IPS-18a (cell line): ENCODE measurements around the gene XRCC4.
"Not testable (repeated sequence)": the region's sequence is repeated elsewhere in the genome, so short reads cannot be mapped to it uniquely, and the experiment has no call there.

Experiments used
- H3K27ac ChIP-seq: one replicate; pipeline ENCODE4 v1.5.1; 2013; ENCODE audit warnings: low read length
- H3K27me3 ChIP-seq: one replicate; pipeline ENCODE4 v1.6.1; 2013; ENCODE audit warnings: mild to moderate bottlenecking, low read length; ENCODE audit not compliant: control insufficient read depth, insufficient read depth
- H3K36me3 ChIP-seq: one replicate; pipeline ENCODE4 v1.6.1; 2013; ENCODE audit warnings: low read depth, low read length; ENCODE audit not compliant: control insufficient read depth
- H3K4me1 ChIP-seq: one replicate; pipeline ENCODE4 v1.6.1; 2013; ENCODE audit warnings: low read depth, low read length; ENCODE audit not compliant: control insufficient read depth
- H3K4me3 ChIP-seq: one replicate; pipeline ENCODE4 v1.5.1; 2013; ENCODE audit warnings: low read length
- H3K9ac ChIP-seq: one replicate; pipeline ENCODE4 v1.6.1; 2013; ENCODE audit warnings: mild to moderate bottlenecking, low read length, moderate library complexity
- H3K9me3 ChIP-seq: one replicate; pipeline ENCODE4 v1.6.1; 2013; ENCODE audit warnings: low read depth, low read length; ENCODE audit not compliant: control insufficient read depth

XRCC4 gene

GRCh38 chr5:83249156-83249555, 171.8 kb downstream of the XRCC4 start:
- Histone ChIP-seq H3K36me3 (no peaks in the 10 kb centered on the region), H3K4me3 (no peak overlapping the region), H3K27ac (no peak overlapping the region), H3K27me3 (no peaks in the 10 kb centered on the region), H3K9ac (no peak overlapping the region), H3K9me3 (no peaks in the 10 kb centered on the region), H3K4me1 (no peaks in the 10 kb centered on the region)

GRCh38 chr5:83251849-83252248, 174.5 kb downstream of the XRCC4 start:
- H3K36me3 ChIP-seq, result no peaks in the 10 kb centered on the region
- H3K27me3 ChIP-seq, result no peaks in the 10 kb centered on the region
- no peak overlapping the region for H3K4me3 ChIP-seq
- H3K27ac ChIP-seq, result no peak overlapping the region
- H3K9ac ChIP-seq, result no peak overlapping the region
- peaks cover 6% of the 10 kb centered on the region for H3K4me1 ChIP-seq
- no peaks in the 10 kb centered on the region for H3K9me3 ChIP-seq

GRCh38 chr5:83253720-83254119, 176.4 kb downstream of the XRCC4 start:
- Histone ChIP-seq H3K4me3 (no peak overlapping the region), H3K9me3 (no peaks in the 10 kb centered on the region), H3K9ac (no peak overlapping the region), H3K36me3 (no peaks in the 10 kb centered on the region), H3K4me1 (peaks cover 6% of the 10 kb centered on the region), H3K27me3 (no peaks in the 10 kb centered on the region), H3K27ac (no peak overlapping the region)

GRCh38 chr5:83255268-83255667, 177.9 kb downstream of the XRCC4 start:
- H3K27me3 ChIP-seq, result no peaks in the 10 kb centered on the region
- H3K9me3 ChIP-seq, result no peaks in the 10 kb centered on the region
- no peak overlapping the region for H3K4me3 ChIP-seq
- H3K36me3 ChIP-seq, result no peaks in the 10 kb centered on the region
- no peak overlapping the region for H3K27ac ChIP-seq
- no peak overlapping the region for H3K9ac ChIP-seq
- peaks cover 6% of the 10 kb centered on the region for H3K4me1 ChIP-seq

- Histone ChIP-seq H3K27ac (no peak overlapping the region), H3K4me1 (peaks cover 6% of the 10 kb centered on the region), H3K27me3 (no peaks in the 10 kb centered on the region), H3K4me3 (no peak overlapping the region), H3K36me3 (no peaks in the 10 kb centered on the region), H3K9me3 (no peaks in the 10 kb centered on the region), H3K9ac (no peak overlapping the region)
Observed at GRCh38 chr5:83256091-83256780, 178.9 kb downstream of the XRCC4 start.

GRCh38 chr5:83257684-83258083, 180.3 kb downstream of the XRCC4 start:
- not testable (repeated sequence) for H3K27me3 ChIP-seq, H3K9ac ChIP-seq, H3K27ac ChIP-seq, H3K9me3 ChIP-seq, H3K36me3 ChIP-seq, H3K4me3 ChIP-seq, H3K4me1 ChIP-seq

- Histone ChIP-seq H3K9ac (no peak overlapping the region), H3K4me3 (no peak overlapping the region), H3K27me3 (no peaks in the 10 kb centered on the region), H3K27ac (no peak overlapping the region), H3K9me3 (no peaks in the 10 kb centered on the region), H3K36me3 (no peaks in the 10 kb centered on the region), H3K4me1 (no peaks in the 10 kb centered on the region)
Observed at GRCh38 chr5:83265318-83265717, 188.0 kb downstream of the XRCC4 start.

GRCh38 chr5:83270311-83270710, 193.0 kb downstream of the XRCC4 start:
- H3K4me1 ChIP-seq, result no peaks in the 10 kb centered on the region
- H3K36me3 ChIP-seq, result no peaks in the 10 kb centered on the region
- no peaks in the 10 kb centered on the region for H3K9me3 ChIP-seq
- no peak overlapping the region for H3K4me3 ChIP-seq
- no peak overlapping the region for H3K9ac ChIP-seq
- no peak overlapping the region for H3K27ac ChIP-seq
- no peaks in the 10 kb centered on the region for H3K27me3 ChIP-seq

- Histone ChIP-seq H3K9ac (no peak overlapping the region), H3K27me3 (no peaks in the 10 kb centered on the region), H3K27ac (no peak overlapping the region), H3K36me3 (no peaks in the 10 kb centered on the region), H3K9me3 (no peaks in the 10 kb centered on the region), H3K4me3 (no peak overlapping the region), H3K4me1 (no peaks in the 10 kb centered on the region)
Observed at GRCh38 chr5:83277154-83277553, 199.8 kb downstream of the XRCC4 start.

- Histone ChIP-seq H3K36me3 (no peaks in the 10 kb centered on the region), H3K9ac (no peak overlapping the region), H3K27ac (no peak overlapping the region), H3K9me3 (no peaks in the 10 kb centered on the region), H3K4me1 (no peaks in the 10 kb centered on the region), H3K4me3 (no peak overlapping the region), H3K27me3 (no peaks in the 10 kb centered on the region)
Observed at GRCh38 chr5:83277953-83278352, 200.6 kb downstream of the XRCC4 start.

- H3K9ac ChIP-seq, result no peak overlapping the region
- no peaks in the 10 kb centered on the region for H3K4me1 ChIP-seq
- H3K4me3 ChIP-seq, result no peak overlapping the region
- no peaks in the 10 kb centered on the region for H3K27me3 ChIP-seq
- no peaks in the 10 kb centered on the region for H3K9me3 ChIP-seq
- H3K36me3 ChIP-seq, result no peaks in the 10 kb centered on the region
- H3K27ac ChIP-seq, result no peak overlapping the region
Observed at GRCh38 chr5:83281176-83281575, 203.8 kb downstream of the XRCC4 start.

GRCh38 chr5:83281658-83282057, 204.3 kb downstream of the XRCC4 start:
- H3K9ac ChIP-seq, result no peak overlapping the region
- no peaks in the 10 kb centered on the region for H3K36me3 ChIP-seq
- no peak overlapping the region for H3K4me3 ChIP-seq
- no peaks in the 10 kb centered on the region for H3K9me3 ChIP-seq
- H3K27ac ChIP-seq, result no peak overlapping the region
- H3K4me1 ChIP-seq, result no peaks in the 10 kb centered on the region
- no peaks in the 10 kb centered on the region for H3K27me3 ChIP-seq
